ENCODE data around the gene CCDC187.
"Not testable (repeated sequence)": the region's sequence is repeated elsewhere in the genome, so short reads cannot be mapped to it uniquely, and the experiment has no call there.

The CCDC187 gene

GRCh38 chr9:136303825-136304416, at the start of gene CCDC187:
Gene CCDC187, minus strand, starts transcription at chr9:136304094. Its CDS starts 264 bp downstream, at chr9:136303830.
- no peak for DNase-seq (ENCODE audit: low read depth)
- no peak for TF ChIP-seq CTCF (IDR thresholded peaks at IDR 0.05; ENCODE audit: low read depth, low read length, missing control alignments)
- no peak within 1 kb of the TSS for H3K4me3 ChIP-seq (ENCODE audit: low read depth, low read length)

- H3K4me3 ChIP-seq (ENCODE audit: low read depth, low read length) = no peak overlapping the region
- no peak for TF ChIP-seq CTCF (IDR thresholded peaks at IDR 0.05; ENCODE audit: low read depth, low read length, missing control alignments)
- DNase-seq (ENCODE audit: low read depth) = no peak
Observed at GRCh38 chr9:136353088-136353487, 49.2 kb upstream of the CCDC187 start.

GRCh38 chr9:136352682-136353081, 48.8 kb upstream of the CCDC187 start:
- TF ChIP-seq CTCF (IDR thresholded peaks at IDR 0.05; ENCODE audit: low read depth, low read length, missing control alignments) = no peak
- no peak for DNase-seq (ENCODE audit: low read depth)
- no peak overlapping the region for H3K4me3 ChIP-seq (ENCODE audit: low read depth, low read length)

GRCh38 chr9:136351868-136352267, 48.0 kb upstream of the CCDC187 start:
- DNase-seq (ENCODE audit: low read depth); H3K4me3 ChIP-seq (ENCODE audit: low read depth, low read length): not testable (repeated sequence)

GRCh38 chr9:136351252-136351800, 47.4 kb upstream of the CCDC187 start:
- DNase-seq (ENCODE audit: low read depth) = no peak
- no peak for TF ChIP-seq CTCF (IDR thresholded peaks at IDR 0.05; ENCODE audit: low read depth, low read length, missing control alignments)
- no peak overlapping the region for H3K4me3 ChIP-seq (ENCODE audit: low read depth, low read length)

GRCh38 chr9:136349546-136349945, 45.7 kb upstream of the CCDC187 start:
- no peak for TF ChIP-seq CTCF (IDR thresholded peaks at IDR 0.05; ENCODE audit: low read depth, low read length, missing control alignments)
- H3K4me3 ChIP-seq (ENCODE audit: low read depth, low read length) = no peak overlapping the region
- DNase-seq (ENCODE audit: low read depth) = no peak

DNA sequence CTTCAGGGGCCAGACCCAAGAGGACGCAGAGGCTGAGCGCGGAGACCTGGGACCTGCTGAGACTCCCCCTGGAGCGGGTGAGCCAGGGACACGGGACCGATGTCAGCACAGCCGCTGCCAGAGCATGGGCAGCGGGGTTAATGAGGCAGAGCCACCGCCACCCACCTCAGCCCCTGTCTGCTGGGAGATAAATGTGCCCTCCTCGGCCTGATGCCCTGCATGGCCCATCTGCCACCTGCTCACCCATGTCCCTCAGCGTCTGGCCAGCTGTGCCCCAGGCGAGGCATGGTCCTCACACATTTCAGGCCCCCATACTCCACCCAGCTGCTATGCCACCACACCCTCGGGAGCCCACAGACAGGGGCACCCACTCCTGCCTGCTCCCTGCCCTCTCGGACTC, 44.8 kb upstream of the CCDC187 start:
- TF ChIP-seq CTCF (IDR thresholded peaks at IDR 0.05; ENCODE audit: low read depth, low read length, missing control alignments) = no peak
- no peak overlapping the region for H3K4me3 ChIP-seq (ENCODE audit: low read depth, low read length)
- no peak for DNase-seq (ENCODE audit: low read depth)

Data from GM12864 (cell line).